Measurements from ENCODE around the gene SMPD2.
A peak's percentile ranks its signal among the peaks of the same experiment; 100 is the strongest.

Gene SMPD2

GRCh38 chr6:109440331-109441068 is at the start of gene SMPD2, which contains the start of gene PPIL6:
TSS of gene SMPD2 (plus strand) at chr6:109440724. CDS start at chr6:109441122, 398 bp downstream.
TSS of gene PPIL6 (minus strand) at chr6:109440628. CDS start at chr6:109440590, 38 bp downstream.
- peak; percentile 77 for DNase-seq

- no peak for DNase-seq
Measured at GRCh38 chr6:109393157-109393885, 47.2 kb upstream of the SMPD2 start.

- DNase-seq, result no peak
Measured at GRCh38 chr6:109393886-109394281, 46.6 kb upstream of the SMPD2 start.

GRCh38 chr6:109396046-109396718 is 44.3 kb upstream of the SMPD2 start:
- DNase-seq, result no peak

- DNase-seq, result peak; percentile 8
Measured at GRCh38 chr6:109397020-109397419, 43.5 kb upstream of the SMPD2 start.

- DNase-seq, result no peak
Measured at GRCh38 chr6:109406196-109406595, 34.3 kb upstream of the SMPD2 start.

- DNase-seq, result no peak
Measured at GRCh38 chr6:109411034-109411433, 29.5 kb upstream of the SMPD2 start.

GRCh38 chr6:109417646-109418045 is 22.9 kb upstream of the SMPD2 start:
- DNase-seq, result no peak

- no peak for DNase-seq
Measured at GRCh38 chr6:109420751-109421150, 19.8 kb upstream of the SMPD2 start.

GRCh38 chr6:109421184-109421583 is 19.3 kb upstream of the SMPD2 start:
- no peak for DNase-seq

- DNase-seq, result no peak
Measured at GRCh38 chr6:109424946-109425345, 15.6 kb upstream of the SMPD2 start.

GRCh38 chr6:109428889-109429477 is 11.5 kb upstream of the SMPD2 start:
- no peak for DNase-seq

GRCh38 chr6:109429496-109429895 is 11.0 kb upstream of the SMPD2 start:
- no peak for DNase-seq

- no peak for DNase-seq
Measured at GRCh38 chr6:109434456-109434855, 6.1 kb upstream of the SMPD2 start.

- DNase-seq, result no peak
Measured at GRCh38 chr6:109436041-109436440, 4.5 kb upstream of the SMPD2 start.

- DNase-seq, result peak; percentile 29
Measured at GRCh38 chr6:109441069-109441816, 719 bp downstream of the SMPD2 start.

GRCh38 chr6:109442393-109442924 is 1.9 kb downstream of the SMPD2 start:
- no peak for DNase-seq

- no peak for DNase-seq
Measured at GRCh38 chr6:109443425-109443950, 3.0 kb downstream of the SMPD2 start.

- no peak for DNase-seq
Measured at GRCh38 chr6:109445382-109445781, 4.9 kb downstream of the SMPD2 start.

GRCh38 chr6:109446072-109446471 is 5.5 kb downstream of the SMPD2 start:
- DNase-seq, result no peak

- no peak for DNase-seq
Measured at GRCh38 chr6:109446541-109446940, 6.0 kb downstream of the SMPD2 start.

GRCh38 chr6:109447087-109447486 is 6.6 kb downstream of the SMPD2 start:
- no peak for DNase-seq
